Esophagus muscularis mucosa (tissue), 4 donors: ENCODE results near the gene OSBP2. TPM values are rescaled to one million over a fixed set of nuclear protein-coding genes. Genes with fewer than 3 reads are reported as not detected.

ENCODE experiments used
- DNase-seq: peaks from one replicate; pipeline ENCODE4 v3.0.0-alpha.2; 2017; ENCODE audit errors: extremely low spot score
- H3K27ac ChIP-seq, 4 donors: fragments of 200-600 bp; sonication (generic); replicated peaks in 1 of 4; 1 replicate in 3 of 4; 2 replicates in 1 of 4; pipeline ENCODE4 v1.5.1; 2016 to 2019; ENCODE audit warnings: mild to moderate bottlenecking in 1 of 4
- H3K27me3 ChIP-seq, 4 donors: fragments of 200-600 bp; sonication (generic); one replicate each; pipeline versions ENCODE4 v1.5.1 to v1.6.0; 2016 to 2019
- H3K36me3 ChIP-seq, 4 donors: fragments of 200-600 bp; sonication (generic); one replicate each; pipeline ENCODE4 v1.5.1; 2016 to 2019
- H3K4me1 ChIP-seq, 4 donors: fragments of 200-600 bp; sonication (generic); one replicate each; pipeline ENCODE4 v1.5.1; 2016 to 2019
- H3K4me3 ChIP-seq, 4 donors: fragments of 200-600 bp; sonication (generic); 1 replicate in 2 of 4; 2 replicates in 2 of 4; pipeline ENCODE4 v1.5.1; 2016 to 2019; ENCODE audit warnings: mild to moderate bottlenecking in 4 of 4, moderate library complexity in 1 of 4
- H3K9me3 ChIP-seq, 4 donors: fragments of 200-600 bp; sonication (generic); 1 replicate in 3 of 4; 2 replicates in 1 of 4; pipeline ENCODE4 v1.5.1; 2016 to 2019
- CTCF ChIP-seq, 3 experiments: fragments of 200-600 bp in 2 of 3; fragments of 450-650 bp in 1 of 3; sonication (generic) in 2 of 3; IDR thresholded peaks; one replicate each; pipeline ENCODE4 v1.5.1; 2017 to 2019; ENCODE audit warnings: antibody characterized with exemption in 3 of 3, mild to moderate bottlenecking in 2 of 3, moderate library complexity in 1 of 3
- EP300 ChIP-seq: sonication (generic); formaldehyde crosslinking; IDR thresholded peaks from one replicate; pipeline ENCODE4 v1.6.1; 2017; ENCODE audit warnings: antibody characterized with exemption
- POLR2A ChIP-seq: fragments of 450-650 bp; IDR thresholded peaks from one replicate; pipeline ENCODE4 v1.6.1; 2017; ENCODE audit warnings: antibody characterized with exemption, moderate library complexity, mild to moderate bottlenecking, low read depth
- POLR2AphosphoS5 ChIP-seq, 2 donors: sonication (generic); formaldehyde crosslinking; IDR thresholded peaks; one replicate each; pipeline ENCODE4 v1.6.1; 2017; ENCODE audit warnings: antibody characterized with exemption in 2 of 2
- WGBS: methylation state at CpG from one replicate; pipeline ENCODE4 v1.1.5; 2018; 5-methylcytosine and 5-hydroxymethylcytosine counted together
- intact Hi-C: fragments of 100-400 bp; cut with DNase I; formaldehyde crosslinking; loops from one replicate; pipeline ENCODE4 v1.15.1; 2023
- total RNA-seq, 4 donors: library from RNA; depleted of rRNA; stranded (reverse); fragments of >200 nt; gene quantifications; one replicate each; pipeline versions ENCODE4 v1.1.0 to v1.2.1, GENCODE V29; 2016

The OSBP2 gene
- total RNA-seq, 4 donors from 2014 or later, result 0.42 to 4.6 (median 2.9) TPM

- no peaks in the 10 kb centered on the region for H3K27me3 ChIP-seq
- no peak for DNase-seq
- no peaks in the 10 kb centered on the region for H3K9me3 ChIP-seq
- WGBS, result 90% methylated on average over 1 of the region's 1 CpG
- no peak for TF ChIP-seq CTCF (IDR thresholded peaks at IDR 0.05)
- no peak for TF ChIP-seq POLR2AphosphoS5 (IDR thresholded peaks at IDR 0.05)
- TF ChIP-seq EP300, result no peak
- TF ChIP-seq POLR2A, result no peak
- H3K4me3 ChIP-seq, result no peak overlapping the region
- no peak overlapping the region for H3K27ac ChIP-seq
- H3K36me3 ChIP-seq, result no peaks in the 10 kb centered on the region
- intact Hi-C loops, result no loop called here
- H3K4me1 ChIP-seq, result no peaks in the 10 kb centered on the region
Measured at GRCh38 chr22:30712094-30712493, 17.4 kb downstream of the OSBP2 start.

GRCh38 chr22:30714062-30714461 is 19.4 kb downstream of the OSBP2 start:
- no peak overlapping the region for H3K27ac ChIP-seq
- H3K4me1 ChIP-seq, result no peaks in the 10 kb centered on the region
- no peaks in the 10 kb centered on the region for H3K9me3 ChIP-seq
- whole genome bisulfite sequencing, result 98% methylated on average over 2 of the region's 2 CpGs
- H3K4me3 ChIP-seq, result no peak overlapping the region
- intact Hi-C loops, result no loop called here
- no peaks in the 10 kb centered on the region for H3K36me3 ChIP-seq
- TF ChIP-seq CTCF (IDR thresholded peaks at IDR 0.05), result no peak
- no peak for TF ChIP-seq POLR2AphosphoS5 (IDR thresholded peaks at IDR 0.05)
- no peak for TF ChIP-seq EP300
- TF ChIP-seq POLR2A, result no peak
- DNase-seq, result no peak
- H3K27me3 ChIP-seq, result no peaks in the 10 kb centered on the region

GRCh38 chr22:30717331-30717921 is 22.8 kb downstream of the OSBP2 start:
- Histone ChIP-seq H3K27ac (no peak overlapping the region), H3K36me3 (no peaks in the 10 kb centered on the region), H3K27me3 (no peaks in the 10 kb centered on the region), H3K4me3 (no peak overlapping the region), H3K9me3 (no peaks in the 10 kb centered on the region), H3K4me1 (no peaks in the 10 kb centered on the region)
- intact Hi-C loops, result no loop called here
- WGBS, result 71% methylated on average over 4 of the region's 4 CpGs
- TF ChIP-seq POLR2AphosphoS5 (IDR thresholded peaks at IDR 0.05), result peak in 1 of 2 donors; percentile 11
- TF ChIP-seq CTCF (IDR thresholded peaks at IDR 0.05), result no peak
- TF ChIP-seq POLR2A, result no peak
- TF ChIP-seq EP300, result no peak
- DNase-seq, result no peak

GRCh38 chr22:30717952-30718351 is 23.3 kb downstream of the OSBP2 start:
- 77% methylated on average over 3 of the region's 3 CpGs for WGBS
- intact Hi-C loops, result no loop called here
- H3K27ac ChIP-seq, result no peak overlapping the region
- H3K9me3 ChIP-seq, result no peaks in the 10 kb centered on the region
- no peaks in the 10 kb centered on the region for H3K36me3 ChIP-seq
- TF ChIP-seq CTCF (IDR thresholded peaks at IDR 0.05) (no peak), POLR2AphosphoS5 (IDR thresholded peaks at IDR 0.05) (no peak), POLR2A (no peak), EP300 (no peak)
- no peak overlapping the region for H3K4me3 ChIP-seq
- no peaks in the 10 kb centered on the region for H3K27me3 ChIP-seq
- DNase-seq, result no peak
- H3K4me1 ChIP-seq, result no peaks in the 10 kb centered on the region

GRCh38 chr22:30718491-30718890 is 23.8 kb downstream of the OSBP2 start:
- intact Hi-C loops, result no loop called here
- TF ChIP-seq POLR2A, result no peak
- TF ChIP-seq CTCF (IDR thresholded peaks at IDR 0.05), result no peak
- TF ChIP-seq EP300, result no peak
- TF ChIP-seq POLR2AphosphoS5 (IDR thresholded peaks at IDR 0.05), result no peak
- Histone ChIP-seq H3K9me3 (no peaks in the 10 kb centered on the region), H3K27ac (no peak overlapping the region), H3K4me1 (no peaks in the 10 kb centered on the region), H3K27me3 (no peaks in the 10 kb centered on the region), H3K36me3 (no peaks in the 10 kb centered on the region), H3K4me3 (no peak overlapping the region)
- WGBS, result 85% methylated on average over 3 of the region's 4 CpGs
- no peak for DNase-seq
